ENCODE results near the gene ARHGAP26. TPM values are rescaled to one million over a fixed set of nuclear protein-coding genes. Genes with fewer than 3 reads are reported as not detected.

ARHGAP26 gene
- total RNA-seq, 4 donors from 2014 or later: 35.0 to 72.2 (median 44.0) TPM

GRCh38 chr5:143244000-143244736, 474.0 kb downstream of the ARHGAP26 start:
- no peak for TF ChIP-seq CTCF (IDR thresholded peaks at IDR 0.05; ENCODE audit: low read depth)

- TF ChIP-seq CTCF (IDR thresholded peaks at IDR 0.05; ENCODE audit: low read depth): no peak
These were observed 474.8 kb downstream of the ARHGAP26 start for GRCh38 chr5:143244990-143245389.

- TF ChIP-seq CTCF (IDR thresholded peaks at IDR 0.05; ENCODE audit: low read depth): no peak
These were observed 475.9 kb downstream of the ARHGAP26 start for GRCh38 chr5:143245929-143246561.

- no peak for TF ChIP-seq CTCF (IDR thresholded peaks at IDR 0.05; ENCODE audit: low read depth)
These were observed 477.1 kb downstream of the ARHGAP26 start for GRCh38 chr5:143247134-143247815.

GRCh38 chr5:143248391-143248790, 478.2 kb downstream of the ARHGAP26 start:
- TF ChIP-seq CTCF (IDR thresholded peaks at IDR 0.05; ENCODE audit: low read depth): no peak

- TF ChIP-seq CTCF (IDR thresholded peaks at IDR 0.05; ENCODE audit: low read depth): no peak
These were observed 478.8 kb downstream of the ARHGAP26 start for GRCh38 chr5:143248822-143249579.
